ENCODE data around the gene PWWP2B. TPM values are rescaled to one million over a fixed set of nuclear protein-coding genes. Genes with fewer than 3 reads are reported as not detected.
A peak's percentile ranks its signal among the peaks of the same experiment; 100 is the strongest.

Gene PWWP2B
- polyA plus RNA-seq, 1 experiment: 1.1 TPM

DNA sequence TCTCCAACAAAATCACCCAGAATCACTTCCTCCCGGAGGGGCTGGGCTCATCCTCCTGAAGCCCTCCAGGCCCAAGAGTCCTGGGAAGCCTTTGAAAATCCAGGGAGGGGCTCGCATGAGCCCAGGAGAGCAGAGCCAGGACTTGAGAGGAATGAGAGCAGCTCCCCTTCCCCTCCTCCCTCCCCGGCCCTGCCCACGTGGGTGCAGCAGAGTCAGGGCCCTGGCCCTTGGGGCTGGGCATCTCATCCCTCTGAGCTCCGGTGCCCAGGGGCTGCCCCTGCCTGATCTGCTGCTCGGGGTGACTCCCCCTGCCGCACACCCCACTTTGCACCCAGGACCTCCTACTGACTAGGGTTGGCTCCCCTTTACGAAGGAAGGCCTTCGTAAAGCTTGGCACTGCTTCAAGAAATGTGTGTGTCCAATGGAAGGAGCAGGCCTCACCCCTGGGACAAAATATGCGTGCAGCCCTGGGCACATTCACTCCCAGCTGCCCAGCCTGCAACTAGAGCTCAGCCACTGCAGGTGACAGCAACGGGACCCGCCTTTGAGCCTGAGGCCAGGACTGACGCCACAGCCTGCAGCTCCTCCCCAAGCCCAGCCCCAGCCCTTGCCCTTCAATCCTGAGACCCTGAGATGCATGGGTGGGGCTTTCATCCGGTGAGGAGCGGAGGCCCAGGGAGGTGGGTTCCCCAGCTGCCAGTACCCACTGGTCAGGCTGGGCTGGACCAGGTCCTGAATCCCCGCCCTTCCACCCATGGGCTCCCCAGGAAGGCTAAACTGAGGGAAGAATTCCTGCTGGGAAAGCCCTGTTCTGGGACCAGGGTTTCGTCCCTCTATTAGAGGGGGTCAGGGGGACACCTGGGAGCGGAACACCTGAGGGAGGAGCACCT is 21.8 kb downstream of the PWWP2B start:
- Histone ChIP-seq H3K9me3 (ENCODE audit: control insufficient read depth, insufficient read depth, low read length) (no peaks in the 10 kb centered on the region; the same call in 1 of the 2 replicates), H3K27ac (ENCODE audit: low read depth, low read length) (no peak overlapping the region), H3K4me3 (ENCODE audit: low read depth, low read length) (no peak overlapping the region), H3K27me3 (ENCODE audit: control insufficient read depth, insufficient read depth, low read length) (no peaks in the 10 kb centered on the region)
- POLR2A ChIA-PET: interaction anchor here (0.7 kb wide), 1 partner anchor 22 kb away, joined by 3 read pairs; the partner anchor contains the start of gene PWWP2B
- TF ChIP-seq, protein P1, sequence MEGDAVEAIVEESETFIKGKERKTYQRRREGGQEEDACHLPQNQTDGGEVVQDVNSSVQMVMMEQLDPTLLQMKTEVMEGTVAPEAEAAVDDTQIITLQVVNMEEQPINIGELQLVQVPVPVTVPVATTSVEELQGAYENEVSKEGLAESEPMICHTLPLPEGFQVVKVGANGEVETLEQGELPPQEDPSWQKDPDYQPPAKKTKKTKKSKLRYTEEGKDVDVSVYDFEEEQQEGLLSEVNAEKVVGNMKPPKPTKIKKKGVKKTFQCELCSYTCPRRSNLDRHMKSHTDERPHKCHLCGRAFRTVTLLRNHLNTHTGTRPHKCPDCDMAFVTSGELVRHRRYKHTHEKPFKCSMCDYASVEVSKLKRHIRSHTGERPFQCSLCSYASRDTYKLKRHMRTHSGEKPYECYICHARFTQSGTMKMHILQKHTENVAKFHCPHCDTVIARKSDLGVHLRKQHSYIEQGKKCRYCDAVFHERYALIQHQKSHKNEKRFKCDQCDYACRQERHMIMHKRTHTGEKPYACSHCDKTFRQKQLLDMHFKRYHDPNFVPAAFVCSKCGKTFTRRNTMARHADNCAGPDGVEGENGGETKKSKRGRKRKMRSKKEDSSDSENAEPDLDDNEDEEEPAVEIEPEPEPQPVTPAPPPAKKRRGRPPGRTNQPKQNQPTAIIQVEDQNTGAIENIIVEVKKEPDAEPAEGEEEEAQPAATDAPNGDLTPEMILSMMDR (IDR thresholded peaks at IDR 0.05; ENCODE audit: low read depth, low read length): no peak
- DNase-seq (ENCODE audit: low read depth, low spot score): no peak
- CTCF ChIA-PET: no interaction called here

DNA sequence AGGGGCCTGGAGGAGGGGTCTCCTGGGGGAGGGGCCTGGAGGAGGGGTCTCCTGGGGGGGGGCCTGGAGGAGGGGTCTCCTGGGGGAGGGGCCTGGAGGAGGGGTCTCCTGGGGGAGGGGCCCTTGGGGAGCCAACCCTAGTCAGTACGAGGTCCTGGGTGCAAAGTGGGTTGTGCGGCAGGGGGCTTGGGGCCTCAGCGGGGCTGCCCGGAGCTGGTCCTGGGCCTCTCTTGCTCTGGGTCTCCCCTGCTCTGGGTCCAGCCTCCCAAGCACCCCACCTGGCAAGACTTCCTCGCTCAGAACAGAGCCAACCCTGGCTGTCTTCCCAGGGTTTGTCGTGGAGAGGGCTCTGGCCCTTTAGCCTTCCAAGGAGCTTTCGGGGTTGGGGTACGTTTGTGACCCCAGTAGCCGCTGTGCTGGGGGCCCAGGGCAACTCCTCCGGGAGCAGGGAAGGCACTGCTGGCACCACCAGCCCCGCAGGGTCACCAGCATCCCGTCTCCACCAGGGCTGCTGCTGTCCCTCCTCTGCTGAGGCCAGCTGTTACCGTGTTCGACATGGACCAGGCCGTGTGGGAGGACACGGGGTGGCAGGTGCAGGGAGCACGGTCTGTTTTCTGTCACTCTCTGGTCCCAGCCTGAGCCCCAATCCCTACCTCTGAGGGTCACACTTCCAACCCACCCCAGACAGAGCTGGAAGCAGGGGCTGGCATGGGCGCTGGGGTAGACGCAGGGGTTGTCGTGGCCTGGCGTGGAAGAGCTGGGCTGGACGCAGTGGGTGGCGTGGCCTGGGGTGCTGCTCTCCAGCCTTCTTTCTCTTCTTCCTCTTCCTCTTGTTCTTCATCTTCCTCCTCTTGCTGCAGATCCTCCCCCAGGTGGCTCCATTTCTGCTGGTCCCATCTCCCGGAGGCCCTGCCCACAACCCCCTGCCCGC is 22.8 kb downstream of the PWWP2B start:
- no peaks in the 10 kb centered on the region; the same call in 1 of the 2 replicates for H3K9me3 ChIP-seq (ENCODE audit: control insufficient read depth, insufficient read depth, low read length)
- CTCF ChIA-PET: no interaction called here
- TF ChIP-seq, protein P1 (IDR thresholded peaks at IDR 0.05; ENCODE audit: low read depth, low read length): no peak
- H3K27me3 ChIP-seq (ENCODE audit: control insufficient read depth, insufficient read depth, low read length): no peaks in the 10 kb centered on the region
- POLR2A ChIA-PET: no interaction called here
- no peak for DNase-seq (ENCODE audit: low read depth, low spot score)
- H3K27ac ChIP-seq (ENCODE audit: low read depth, low read length): no peak overlapping the region
- no peak overlapping the region for H3K4me3 ChIP-seq (ENCODE audit: low read depth, low read length)

DNA sequence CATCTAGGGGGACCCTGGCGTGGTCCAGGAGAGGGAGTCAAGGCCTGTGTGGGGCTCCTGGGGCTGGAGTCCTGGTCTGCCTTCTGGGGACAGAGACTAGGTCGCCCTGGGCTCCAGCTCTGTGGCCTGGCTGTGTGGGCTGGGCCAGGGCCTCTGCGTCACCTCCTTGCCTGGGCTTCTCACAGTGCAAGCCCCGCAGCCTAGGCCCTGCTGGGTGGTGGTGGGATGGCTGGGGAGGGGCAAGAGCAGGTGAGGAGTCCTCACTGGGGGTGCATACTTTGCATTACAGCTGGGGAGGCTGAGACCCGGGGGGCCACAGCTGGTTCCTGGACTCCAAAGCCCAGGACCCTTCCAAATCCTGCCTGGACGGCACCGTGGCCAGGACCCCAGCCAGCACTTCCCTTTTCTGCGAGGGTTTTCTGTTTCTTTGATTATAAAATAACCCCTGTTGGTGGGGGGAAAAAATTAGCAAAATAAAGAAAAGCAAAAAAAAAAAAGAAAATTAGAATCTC is 23.5 kb downstream of the PWWP2B start:
- DNase-seq (ENCODE audit: low read depth, low spot score): no peak
- no peaks in the 10 kb centered on the region for H3K27me3 ChIP-seq (ENCODE audit: control insufficient read depth, insufficient read depth, low read length)
- no peak overlapping the region for H3K4me3 ChIP-seq (ENCODE audit: low read depth, low read length)
- TF ChIP-seq, protein P1 (IDR thresholded peaks at IDR 0.05; ENCODE audit: low read depth, low read length): no peak
- ChIA-PET CTCF (no interaction called here), POLR2A (no interaction called here)
- H3K27ac ChIP-seq (ENCODE audit: low read depth, low read length): no peak overlapping the region
- peaks cover 6% of the 10 kb centered on the region; the same call in 1 of the 2 replicates for H3K9me3 ChIP-seq (ENCODE audit: control insufficient read depth, insufficient read depth, low read length)

DNA sequence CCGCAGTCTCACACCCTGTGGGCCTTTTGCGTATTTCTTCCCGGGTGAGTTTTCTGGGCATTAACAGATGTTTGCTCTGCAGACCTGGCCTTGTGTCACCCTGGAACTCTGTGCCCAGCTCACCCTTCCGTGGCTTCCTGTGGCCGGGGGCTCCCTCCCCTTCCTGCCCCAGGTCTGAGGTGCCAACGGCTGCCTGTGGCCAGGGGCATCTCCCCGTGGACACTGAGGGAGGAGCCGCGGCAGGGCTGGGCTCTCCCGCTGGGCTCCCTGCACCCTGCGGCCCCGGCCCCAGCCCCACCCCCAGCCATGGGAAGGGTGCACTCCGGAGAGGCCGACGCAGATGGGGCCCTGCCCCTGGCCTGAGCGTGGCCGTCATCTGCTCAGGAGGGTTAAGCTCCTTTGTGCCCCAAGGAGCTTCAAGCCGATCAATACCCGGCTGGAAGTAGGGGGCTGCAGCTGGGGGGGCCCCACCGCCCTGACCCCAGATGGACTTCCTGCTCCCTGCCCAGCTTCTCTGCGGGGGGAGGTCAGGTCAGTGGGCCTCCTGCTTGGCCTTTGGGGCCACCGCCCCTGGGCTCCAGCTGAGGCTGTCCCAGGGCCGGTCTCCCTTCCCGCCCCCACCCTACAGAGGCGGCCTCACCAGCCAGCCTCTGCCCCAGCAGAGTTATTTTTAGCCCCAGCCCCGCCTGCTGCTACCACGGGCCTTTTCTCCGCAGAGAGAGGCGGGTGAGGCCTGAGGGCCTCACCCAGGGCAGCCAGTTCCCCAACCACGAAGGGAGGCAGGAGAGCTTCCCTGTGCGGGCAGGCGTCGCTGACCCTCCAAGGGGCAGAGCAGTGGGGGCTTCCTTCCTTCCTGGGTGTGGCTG is 24.2 kb downstream of the PWWP2B start:
- peak overlapping the region; percentile 70 for H3K27ac ChIP-seq (ENCODE audit: low read depth, low read length)
- DNase-seq (ENCODE audit: low read depth, low spot score): no peak
- CTCF ChIA-PET: no interaction called here
- TF ChIP-seq, protein P1 (IDR thresholded peaks at IDR 0.05; ENCODE audit: low read depth, low read length): no peak
- POLR2A ChIA-PET: interaction anchor here (0.7 kb wide), 1 partner anchor 11 kb away, joined by 5 read pairs; no protein-coding TSS in a partner anchor
- no peaks in the 10 kb centered on the region for H3K27me3 ChIP-seq (ENCODE audit: control insufficient read depth, insufficient read depth, low read length)
- H3K9me3 ChIP-seq (ENCODE audit: control insufficient read depth, insufficient read depth, low read length): peaks cover 10% of the 10 kb centered on the region; the same call in 1 of the 2 replicates
- no peak overlapping the region for H3K4me3 ChIP-seq (ENCODE audit: low read depth, low read length)
